ENCODE data around the gene RELB. TPM values are rescaled to one million over a fixed set of nuclear protein-coding genes. Genes with fewer than 3 reads are reported as not detected.

Gene RELB
- total and polyA plus RNA-seq, 10 of the 15 experiments (the other 5 are each of a cell fraction or from before 2014, with no cell fraction given) = 0.66 to 43.8 (median 12.8) TPM

DNA sequence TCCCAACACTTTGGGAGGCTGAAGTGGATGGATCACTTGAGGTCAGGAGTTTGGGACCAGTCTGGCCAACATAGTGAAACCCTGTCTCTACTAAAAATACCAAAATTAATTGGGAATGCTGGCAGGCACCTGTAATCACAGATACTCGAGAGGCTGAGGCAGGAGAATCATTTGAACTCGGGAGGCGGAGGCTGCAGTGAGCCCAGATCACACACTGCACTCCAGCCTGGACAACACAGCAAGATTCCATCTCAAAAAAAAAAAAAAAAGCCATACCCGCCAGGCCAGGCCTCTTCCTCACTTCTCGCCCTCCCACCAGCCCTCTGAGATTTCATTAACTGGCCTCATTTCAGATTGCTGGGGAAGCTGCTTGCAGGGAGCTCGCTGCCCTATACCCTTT lies 7.7 kb upstream of the RELB start (continued):
- TF ChIP-seq, protein P1, sequence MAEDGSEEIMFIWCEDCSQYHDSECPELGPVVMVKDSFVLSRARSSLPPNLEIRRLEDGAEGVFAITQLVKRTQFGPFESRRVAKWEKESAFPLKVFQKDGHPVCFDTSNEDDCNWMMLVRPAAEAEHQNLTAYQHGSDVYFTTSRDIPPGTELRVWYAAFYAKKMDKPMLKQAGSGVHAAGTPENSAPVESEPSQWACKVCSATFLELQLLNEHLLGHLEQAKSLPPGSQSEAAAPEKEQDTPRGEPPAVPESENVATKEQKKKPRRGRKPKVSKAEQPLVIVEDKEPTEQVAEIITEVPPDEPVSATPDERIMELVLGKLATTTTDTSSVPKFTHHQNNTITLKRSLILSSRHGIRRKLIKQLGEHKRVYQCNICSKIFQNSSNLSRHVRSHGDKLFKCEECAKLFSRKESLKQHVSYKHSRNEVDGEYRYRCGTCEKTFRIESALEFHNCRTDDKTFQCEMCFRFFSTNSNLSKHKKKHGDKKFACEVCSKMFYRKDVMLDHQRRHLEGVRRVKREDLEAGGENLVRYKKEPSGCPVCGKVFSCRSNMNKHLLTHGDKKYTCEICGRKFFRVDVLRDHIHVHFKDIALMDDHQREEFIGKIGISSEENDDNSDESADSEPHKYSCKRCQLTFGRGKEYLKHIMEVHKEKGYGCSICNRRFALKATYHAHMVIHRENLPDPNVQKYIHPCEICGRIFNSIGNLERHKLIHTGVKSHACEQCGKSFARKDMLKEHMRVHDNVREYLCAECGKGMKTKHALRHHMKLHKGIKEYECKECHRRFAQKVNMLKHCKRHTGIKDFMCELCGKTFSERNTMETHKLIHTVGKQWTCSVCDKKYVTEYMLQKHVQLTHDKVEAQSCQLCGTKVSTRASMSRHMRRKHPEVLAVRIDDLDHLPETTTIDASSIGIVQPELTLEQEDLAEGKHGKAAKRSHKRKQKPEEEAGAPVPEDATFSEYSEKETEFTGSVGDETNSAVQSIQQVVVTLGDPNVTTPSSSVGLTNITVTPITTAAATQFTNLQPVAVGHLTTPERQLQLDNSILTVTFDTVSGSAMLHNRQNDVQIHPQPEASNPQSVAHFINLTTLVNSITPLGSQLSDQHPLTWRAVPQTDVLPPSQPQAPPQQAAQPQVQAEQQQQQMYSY (CRISPR knock-in tag; IDR thresholded peaks at IDR 0.05) = no peak
- TF ChIP-seq E2F8 (IDR thresholded peaks at IDR 0.05; ENCODE audit: low read depth, partially characterized antibody) = no peak

- ChIA-PET SMC1A (ENCODE audit: uncharacterized antibody, unreplicated experiment) (no interaction called here), RAD21 (ENCODE audit: unreplicated experiment) (no interaction called here), POLR2A (interaction anchor here (0.7 kb wide), 1 partner anchor 38 kb away, joined by 3 read pairs; no protein-coding TSS in a partner anchor), CTCF (no interaction called here)
- WGBS (ENCODE audit: insufficient coverage, insufficient replicate concordance, low lambda C conversion rate, missing lambda C conversion rate) = 94% methylated on average over 12 of the region's 12 CpGs
- intact Hi-C loops (cut with micrococcal nuclease; ENCODE audit: unreplicated experiment) (no loop called here), in situ Hi-C loops (cut with MboI) (no loop called here)
- ATAC-seq (no peak), DNase-seq (ENCODE audit: low read depth, low spot score) (no peak), FAIRE-seq (no peak)
- Histone ChIP-seq H4K20me1 (ENCODE audit: control insufficient read depth, insufficient read depth) (no peaks in the 10 kb centered on the region), H3K27ac (ENCODE audit: control insufficient read depth, insufficient read depth) (no peak overlapping the region), H3K9me3 (replicated peaks; ENCODE audit: control insufficient read depth, insufficient read depth, low read length) (no peaks in the 10 kb centered on the region), H3K36me3 (ENCODE audit: control insufficient read depth in 2 of 2, insufficient read depth in 2 of 2, low read length in 1 of 2) (peaks cover 0 to 15% of the 10 kb centered on the region in 2 experiments; a peak in 3 of 4 replicates), H3K27me3 (replicated peaks in 1 of 2; ENCODE audit: control insufficient read depth in 2 of 2, insufficient read depth in 2 of 2, low read length in 1 of 2) (no peaks in the 10 kb centered on the region), H3K4me3 (no peak overlapping the region), H3K4me2 (ENCODE audit: control insufficient read depth, insufficient read depth) (no peak overlapping the region), H3K79me2 (ENCODE audit: control insufficient read depth, insufficient read depth, low read length) (no peaks in the 10 kb centered on the region), H3K9ac (ENCODE audit: control insufficient read depth, insufficient read depth, low read length) (no peak overlapping the region), H2AFZ (ENCODE audit: control insufficient read depth, low read depth, low read length) (no peak overlapping the region), H3K4me1 (ENCODE audit: control insufficient read depth, insufficient read depth, low read length) (peaks cover 12% of the 10 kb centered on the region)
- no TSS peak for BruUV-seq (replicated peaks)
- TF ChIP-seq RELA (IDR thresholded peaks at IDR 0.05; ENCODE audit: borderline replicate concordance, partially characterized antibody) (no peak), WRNIP1 (IDR thresholded peaks at IDR 0.05; ENCODE audit: borderline replicate concordance, low read depth, low read length) (no peak), E2F8 (IDR thresholded peaks at IDR 0.05; ENCODE audit: low read depth, partially characterized antibody) (no peak), SUZ12 (IDR thresholded peaks at IDR 0.05; ENCODE audit: unreplicated experiment) (no peak), POLR2A (IDR thresholded peaks at IDR 0.05; ENCODE audit: low read depth, low read length) (peak; percentile 44)
Observed at GRCh38 chr19:44993926-44994537, 7.2 kb upstream of the RELB start.
